ENCODE data around the gene POLR2J.
"Not testable (repeated sequence)": the region's sequence is repeated elsewhere in the genome, so short reads cannot be mapped to it uniquely, and the experiment has no call there.

The POLR2J gene

DNA sequence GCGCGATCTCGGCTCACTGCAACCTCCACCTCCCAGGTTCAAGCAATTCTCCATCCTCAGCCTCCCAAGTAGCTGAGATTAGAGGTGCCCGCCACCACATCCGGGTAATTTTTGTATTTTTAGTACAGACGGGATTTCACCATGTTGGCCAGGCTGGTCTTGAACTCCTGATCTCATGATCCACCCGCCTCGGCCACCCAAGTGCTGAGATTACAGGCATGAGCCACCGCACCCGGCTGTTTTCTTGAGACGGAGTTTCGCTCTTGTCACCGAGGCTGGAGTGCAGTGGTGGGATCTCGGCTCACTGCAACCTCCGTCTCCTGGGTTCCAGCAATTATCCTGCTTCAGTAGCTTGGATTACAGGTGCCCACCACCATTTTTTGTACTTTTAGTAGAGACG lies 19.6 kb upstream of the POLR2J start:
- not testable (repeated sequence) for H3K4me3 ChIP-seq (ENCODE audit: control insufficient read depth, low read depth, low read length); DNase-seq (ENCODE audit: low read depth)

DNA sequence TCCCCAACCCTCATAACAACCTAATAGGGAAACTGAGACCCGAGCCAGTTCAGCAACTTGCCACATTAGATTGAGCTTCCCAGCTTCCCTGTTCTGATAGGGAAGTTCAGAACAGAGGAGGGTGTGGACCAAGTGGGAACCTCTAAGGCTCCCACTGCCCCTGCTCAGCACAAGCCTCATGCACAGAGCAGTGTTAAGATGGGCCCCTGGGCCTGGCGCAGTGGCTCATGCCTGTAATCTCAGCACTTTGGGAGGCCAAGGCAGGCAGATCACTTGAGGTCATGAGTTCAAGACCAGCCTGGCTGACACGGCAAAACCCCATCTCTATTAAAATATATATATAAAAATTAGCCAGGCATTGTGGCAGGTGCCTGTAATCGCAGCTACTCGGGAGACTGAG lies 18.6 kb upstream of the POLR2J start:
- not testable (repeated sequence) for DNase-seq (ENCODE audit: low read depth); H3K4me3 ChIP-seq (ENCODE audit: control insufficient read depth, low read depth, low read length)

DNA sequence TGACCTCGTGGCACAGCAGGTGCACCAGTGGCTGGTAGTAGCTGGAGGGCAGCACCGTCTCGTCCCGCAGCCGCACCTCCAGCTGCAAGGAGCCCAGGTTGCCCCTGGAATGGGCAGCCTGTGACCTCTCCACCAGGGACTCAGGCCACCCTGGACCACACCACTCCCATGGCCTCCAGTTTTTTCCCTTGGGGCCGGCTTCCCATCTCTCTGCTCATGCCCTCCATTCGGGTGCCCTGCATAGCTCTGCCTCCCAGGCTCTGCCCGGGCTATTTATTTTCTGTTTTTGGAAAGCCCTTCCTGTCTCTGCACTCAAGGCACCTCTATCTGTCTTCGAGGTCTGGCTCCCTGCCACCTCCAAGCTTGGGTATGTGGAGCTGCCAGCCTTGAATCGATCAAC lies 18.1 kb upstream of the POLR2J start:
- DNase-seq (ENCODE audit: low read depth); H3K4me3 ChIP-seq (ENCODE audit: control insufficient read depth, low read depth, low read length): not testable (repeated sequence)

DNA sequence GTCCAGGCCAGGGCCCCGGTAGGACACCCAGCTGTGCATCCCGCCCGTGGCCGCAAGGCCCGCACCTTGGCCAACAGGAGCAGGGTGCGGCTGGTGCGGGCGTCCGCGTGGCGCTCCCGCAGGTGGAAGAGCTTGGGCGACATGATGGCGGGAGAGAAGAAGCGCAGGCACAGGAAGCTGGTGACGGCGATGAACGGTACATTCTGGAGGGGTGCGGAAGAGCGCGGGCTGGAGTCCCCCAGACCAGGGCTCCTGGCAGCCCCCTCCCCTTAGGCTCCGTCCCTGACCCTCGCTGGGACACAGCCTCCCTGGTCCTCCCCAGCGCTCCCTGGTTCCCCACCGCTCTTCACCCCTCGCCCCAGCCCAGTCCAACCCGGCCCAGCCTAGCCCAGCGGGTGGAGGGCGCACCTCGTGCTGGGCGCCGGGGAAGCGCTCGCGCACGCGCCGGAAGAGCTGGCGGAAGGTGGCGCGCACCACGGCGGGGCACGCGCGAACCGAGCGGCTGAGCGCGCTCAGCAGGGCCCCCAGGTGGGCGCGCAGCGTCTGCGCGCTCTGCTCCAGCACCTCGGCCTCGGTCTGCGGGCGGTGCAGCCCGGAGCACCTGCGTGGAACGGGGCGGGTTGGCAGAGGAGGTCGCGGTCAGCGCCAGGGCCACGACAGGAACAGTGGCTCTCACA lies 15.9 kb upstream of the POLR2J start:
- DNase-seq (ENCODE audit: low read depth); H3K4me3 ChIP-seq (ENCODE audit: control insufficient read depth, low read depth, low read length): not testable (repeated sequence)

DNA sequence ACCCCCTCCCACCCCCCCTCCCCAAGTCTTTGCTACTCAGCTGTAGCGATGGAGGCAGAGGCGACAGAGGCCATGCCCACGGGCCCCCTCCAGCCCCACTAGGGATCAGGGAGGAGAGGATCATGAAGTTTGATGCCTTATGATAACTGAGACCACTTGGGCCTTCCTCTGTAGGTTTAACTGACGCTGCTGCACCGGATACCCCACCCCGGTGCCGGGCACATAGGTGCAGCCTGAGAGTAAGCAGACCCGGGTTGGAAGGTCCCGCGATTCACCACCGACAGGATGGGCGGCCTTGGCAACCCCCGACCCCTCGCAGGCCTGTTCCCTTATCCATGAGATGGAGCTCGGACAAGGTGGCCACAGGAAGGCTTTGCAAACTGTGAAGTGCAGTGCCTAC lies 15.3 kb upstream of the POLR2J start:
- not testable (repeated sequence) for H3K4me3 ChIP-seq (ENCODE audit: control insufficient read depth, low read depth, low read length); DNase-seq (ENCODE audit: low read depth)

DNA sequence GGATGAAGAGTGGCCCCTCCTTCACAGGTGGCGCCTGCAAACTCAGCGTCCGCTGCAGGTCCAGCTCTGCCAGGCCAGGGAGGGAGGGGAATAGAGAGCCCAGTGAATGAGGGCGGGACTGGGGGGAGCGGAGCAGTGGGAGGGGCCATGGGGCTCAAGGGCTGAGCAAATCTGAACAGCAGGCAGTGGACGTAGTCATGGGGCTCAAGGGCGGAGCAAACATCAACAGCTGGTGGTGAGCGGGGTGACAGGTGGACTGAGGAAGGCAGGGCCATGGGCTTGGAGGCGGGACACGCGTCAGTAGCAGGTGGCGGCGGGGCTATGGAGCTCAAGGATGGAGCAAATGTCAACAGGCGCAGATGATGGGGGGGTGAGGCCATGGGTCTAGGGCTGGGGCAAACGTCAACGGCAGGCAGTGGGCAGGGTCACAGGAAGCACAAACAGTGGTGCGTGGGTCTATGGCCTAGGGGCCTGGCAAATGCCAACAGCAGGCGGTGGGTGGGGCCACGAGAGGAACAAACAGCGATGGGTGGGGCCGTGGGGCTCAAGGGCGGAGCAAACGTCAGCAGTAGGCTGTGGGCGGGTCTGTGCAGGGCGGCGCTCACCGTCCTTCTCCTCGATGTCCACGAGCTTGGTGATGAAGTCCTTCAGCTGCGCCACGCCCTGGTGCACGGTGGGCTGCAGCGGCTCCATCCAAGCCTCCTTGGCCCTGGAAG lies 14.7 kb upstream of the POLR2J start:
- not testable (repeated sequence) for H3K4me3 ChIP-seq (ENCODE audit: control insufficient read depth, low read depth, low read length); DNase-seq (ENCODE audit: low read depth)

DNA sequence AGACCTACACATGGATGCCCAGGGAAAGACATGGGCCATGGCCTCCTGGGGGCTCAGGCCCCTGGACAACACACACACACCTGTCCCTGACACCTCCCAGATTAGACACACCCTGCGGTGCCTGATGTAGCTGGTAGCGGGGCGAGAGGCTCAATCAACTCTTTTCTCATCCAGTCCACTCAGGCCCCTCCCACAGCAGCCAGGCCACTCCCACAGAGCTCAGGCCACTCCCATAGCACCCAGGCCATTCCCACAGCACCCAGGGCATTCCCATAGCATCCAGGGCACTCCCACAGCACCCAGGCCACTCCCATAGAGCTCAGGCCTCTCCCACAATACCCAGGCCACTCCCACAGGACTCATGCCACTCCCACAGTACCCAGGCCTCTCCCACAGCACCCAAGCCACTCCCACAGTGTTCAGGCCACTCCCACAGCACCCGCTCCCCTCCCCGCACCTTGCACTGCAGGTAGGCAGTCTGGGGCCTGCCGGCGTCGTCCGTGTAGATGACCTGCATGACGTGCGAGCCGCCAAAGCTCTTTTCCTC lies 11.9 kb upstream of the POLR2J start:
- H3K4me3 ChIP-seq (ENCODE audit: control insufficient read depth, low read depth, low read length); DNase-seq (ENCODE audit: low read depth): not testable (repeated sequence)

DNA sequence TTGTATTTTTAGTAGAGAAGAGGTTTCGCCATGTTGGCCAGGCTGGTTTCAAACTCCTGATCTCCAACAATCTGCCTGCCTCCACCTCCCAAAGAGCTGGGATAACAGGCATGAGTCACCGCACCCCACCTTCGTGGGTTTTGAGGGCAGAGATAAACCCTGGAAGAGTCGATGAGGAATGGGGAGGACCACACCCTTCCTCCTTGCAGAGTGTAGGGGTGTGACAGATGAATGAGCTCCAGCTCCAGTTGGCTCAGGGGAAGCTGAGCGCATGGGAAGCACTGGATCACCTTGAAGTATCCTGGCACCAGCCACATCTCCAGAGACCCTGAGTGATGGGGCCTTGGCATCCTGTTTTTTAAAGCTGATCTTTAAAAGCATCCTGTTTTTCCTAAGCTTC lies 5.6 kb upstream of the POLR2J start:
- DNase-seq (ENCODE audit: low read depth); H3K4me3 ChIP-seq (ENCODE audit: control insufficient read depth, low read depth, low read length): not testable (repeated sequence)

DNA sequence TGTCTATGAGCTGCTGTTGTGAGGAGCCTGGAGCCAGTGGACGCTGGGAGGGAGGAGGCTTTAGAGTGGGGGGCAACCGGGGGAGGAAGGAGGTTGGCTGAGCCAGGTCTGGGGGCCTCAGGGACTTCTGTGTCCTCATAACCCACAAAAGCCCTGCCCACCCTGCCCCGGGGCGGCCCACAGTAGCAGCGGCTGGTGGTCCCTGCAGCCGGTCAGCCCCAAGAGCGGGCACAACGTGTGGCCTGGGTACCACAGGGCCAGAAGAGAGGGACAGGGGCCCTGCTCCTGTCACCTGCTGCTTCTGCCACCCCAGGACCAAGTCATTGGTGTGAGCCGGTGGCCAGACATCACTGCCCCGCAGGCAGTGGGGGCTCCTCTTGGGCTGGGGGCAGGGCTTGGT lies 3.2 kb upstream of the POLR2J start:
- H3K4me3 ChIP-seq (ENCODE audit: control insufficient read depth, low read depth, low read length); DNase-seq (ENCODE audit: low read depth): not testable (repeated sequence)

DNA sequence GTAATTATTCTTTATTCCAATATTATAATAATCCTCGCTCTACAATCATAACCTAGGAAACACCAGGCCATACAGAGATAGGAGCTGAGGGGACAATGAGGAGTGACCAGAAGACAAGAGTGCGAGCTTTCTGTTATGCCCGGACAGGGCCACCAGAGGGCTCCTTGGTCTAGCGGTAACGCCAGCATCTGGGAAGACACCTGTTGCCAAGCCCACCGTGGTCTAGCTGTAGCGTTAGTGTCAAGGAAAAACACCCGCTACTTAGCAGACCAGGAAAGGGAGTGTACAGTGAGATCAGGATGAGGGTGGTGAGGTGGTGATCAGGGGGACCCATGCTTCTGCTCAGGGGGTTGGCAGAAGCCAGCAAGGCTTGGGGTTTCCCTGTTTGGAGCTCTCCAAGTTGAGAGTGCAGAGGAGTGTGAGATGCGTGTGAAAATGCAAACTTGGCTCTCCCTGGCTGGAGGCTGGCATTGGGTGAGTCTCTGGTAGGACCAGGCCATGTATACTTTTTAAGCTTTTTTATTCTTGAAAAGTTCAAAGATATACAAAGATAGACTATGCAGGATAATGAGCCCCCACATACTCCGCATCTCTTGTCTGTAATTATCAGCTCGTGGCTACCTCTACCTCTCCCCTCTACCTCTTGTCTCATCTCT lies 1.4 kb upstream of the POLR2J start:
- not testable (repeated sequence) for DNase-seq (ENCODE audit: low read depth); H3K4me3 ChIP-seq (ENCODE audit: control insufficient read depth, low read depth, low read length)

DNA sequence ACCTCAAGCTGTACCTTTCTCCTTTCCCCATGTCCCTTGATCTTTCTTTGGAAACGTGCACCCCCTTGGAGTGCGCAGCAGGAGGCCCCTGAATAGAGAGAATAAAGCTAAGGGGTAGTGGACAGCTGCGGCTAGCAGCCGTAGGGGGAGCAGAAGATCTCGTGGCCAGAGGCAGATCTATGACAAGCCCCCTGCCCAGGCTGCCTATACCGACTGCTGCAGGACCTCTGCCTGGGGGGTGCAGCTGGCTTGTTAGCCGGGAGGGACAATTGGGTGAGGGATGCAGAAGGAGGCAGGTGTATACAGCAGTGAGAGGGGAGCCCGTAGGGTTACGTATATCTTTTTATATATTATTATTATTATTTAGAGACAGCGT lies 475 bp upstream of the POLR2J start:
- not testable (repeated sequence) for DNase-seq (ENCODE audit: low read depth); H3K4me3 ChIP-seq (ENCODE audit: control insufficient read depth, low read depth, low read length)

More for the DNA sequence above, 1.4 kb upstream of the POLR2J start:
- TF ChIP-seq, protein P1, sequence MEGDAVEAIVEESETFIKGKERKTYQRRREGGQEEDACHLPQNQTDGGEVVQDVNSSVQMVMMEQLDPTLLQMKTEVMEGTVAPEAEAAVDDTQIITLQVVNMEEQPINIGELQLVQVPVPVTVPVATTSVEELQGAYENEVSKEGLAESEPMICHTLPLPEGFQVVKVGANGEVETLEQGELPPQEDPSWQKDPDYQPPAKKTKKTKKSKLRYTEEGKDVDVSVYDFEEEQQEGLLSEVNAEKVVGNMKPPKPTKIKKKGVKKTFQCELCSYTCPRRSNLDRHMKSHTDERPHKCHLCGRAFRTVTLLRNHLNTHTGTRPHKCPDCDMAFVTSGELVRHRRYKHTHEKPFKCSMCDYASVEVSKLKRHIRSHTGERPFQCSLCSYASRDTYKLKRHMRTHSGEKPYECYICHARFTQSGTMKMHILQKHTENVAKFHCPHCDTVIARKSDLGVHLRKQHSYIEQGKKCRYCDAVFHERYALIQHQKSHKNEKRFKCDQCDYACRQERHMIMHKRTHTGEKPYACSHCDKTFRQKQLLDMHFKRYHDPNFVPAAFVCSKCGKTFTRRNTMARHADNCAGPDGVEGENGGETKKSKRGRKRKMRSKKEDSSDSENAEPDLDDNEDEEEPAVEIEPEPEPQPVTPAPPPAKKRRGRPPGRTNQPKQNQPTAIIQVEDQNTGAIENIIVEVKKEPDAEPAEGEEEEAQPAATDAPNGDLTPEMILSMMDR (conservative IDR thresholded peaks at IDR 0.05; ENCODE audit: control insufficient read depth, insufficient read depth, low read depth, low read length) = peak; percentile 31

DNA sequence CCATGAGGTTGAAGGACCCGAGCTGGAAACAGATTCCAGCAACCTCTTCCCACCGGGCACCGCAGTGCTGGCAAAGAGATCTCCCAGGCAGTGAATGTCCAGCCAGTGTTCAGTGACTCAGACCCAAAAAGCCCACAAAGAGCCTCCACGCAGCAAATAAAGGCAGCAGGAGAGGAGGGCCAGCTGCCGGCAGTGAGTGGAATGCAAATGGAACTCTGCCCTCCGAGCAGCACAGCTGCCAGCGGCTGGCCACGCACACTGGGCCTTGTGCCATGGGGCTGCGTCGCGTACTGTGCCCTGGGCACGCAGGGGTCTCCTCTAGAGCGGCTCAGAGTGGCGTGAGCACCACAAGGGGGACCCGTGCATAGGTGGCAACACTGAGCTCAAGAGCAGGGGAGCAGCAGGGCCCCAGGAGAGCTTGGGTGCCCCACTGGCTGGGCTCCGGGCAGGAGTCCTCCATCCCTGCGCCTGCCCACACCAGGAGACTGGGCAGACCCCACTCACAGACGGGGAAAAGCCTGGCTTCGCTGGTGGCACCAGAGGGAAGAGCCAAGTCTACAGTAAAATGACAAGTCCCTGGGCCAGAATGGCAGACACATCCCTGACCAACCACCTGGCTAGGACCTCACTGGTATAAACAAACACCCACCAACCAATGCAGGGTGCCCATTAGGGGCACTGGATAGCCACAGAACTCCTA lies 3.8 kb downstream of the POLR2J start:
- peak; percentile 7 for DNase-seq (ENCODE audit: low read depth)
- not testable (repeated sequence) for H3K4me3 ChIP-seq (ENCODE audit: control insufficient read depth, low read depth, low read length)

DNA sequence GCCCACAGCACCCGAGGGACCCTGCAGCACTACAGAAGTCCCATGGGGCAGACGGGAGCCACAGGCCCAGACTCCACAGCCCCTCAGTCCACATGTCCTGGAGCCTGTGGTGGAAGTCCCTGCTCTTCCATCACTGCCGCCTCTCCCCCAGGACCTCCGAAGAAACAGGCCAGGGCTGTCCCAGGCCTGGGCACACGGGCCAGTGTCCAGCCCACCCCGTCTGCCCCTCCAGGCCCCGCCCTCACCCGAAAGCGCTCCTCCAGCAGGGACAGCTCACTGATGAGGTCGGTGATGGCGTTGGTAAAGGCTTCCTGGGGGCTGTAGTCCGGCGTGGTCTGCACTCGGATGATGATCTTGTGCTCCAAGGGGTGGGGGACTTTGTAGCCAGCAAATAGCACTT lies 4.6 kb downstream of the POLR2J start:
- not testable (repeated sequence) for DNase-seq (ENCODE audit: low read depth); H3K4me3 ChIP-seq (ENCODE audit: control insufficient read depth, low read depth, low read length)

Data from fibroblast of mammary gland (primary cell).